ENCODE data around the gene TRIM25. TPM values are rescaled to one million over a fixed set of nuclear protein-coding genes. Genes with fewer than 3 reads are reported as not detected.
A peak's percentile ranks its signal among the peaks of the same experiment; 100 is the strongest.

Gene TRIM25
- total RNA-seq, 6 experiments from 2014 or later: 35.6 to 60.8 (median 49.8) TPM

GRCh38 chr17:56838687-56839086, 75.2 kb downstream of the TRIM25 start:
- H3K27ac ChIP-seq: peak overlapping the region in 1 of 3 donors; percentile 2
- 69% methylated on average over 3 of the region's 3 CpGs for WGBS (ENCODE audit: insufficient coverage, low coverage, low lambda C conversion rate, missing lambda C conversion rate)
- no peaks in the 10 kb centered on the region for H3K27me3 ChIP-seq
- no peak for ATAC-seq
- DNase-seq: no peak
- H3K4me1 ChIP-seq: peaks cover 0 to 4% (median 2%) of the 10 kb centered on the region in 4 donors
- TF ChIP-seq CTCF (IDR thresholded peaks at IDR 0.05) (no peak), POLR2A (IDR thresholded peaks at IDR 0.05) (no peak)
- intact Hi-C loops (cut with DNase I): no loop called here
- H3K9me3 ChIP-seq: no peaks in the 10 kb centered on the region
- H3K36me3 ChIP-seq: peaks cover 0 to 5% (median under 1%) of the 10 kb centered on the region in 4 donors
- no peak overlapping the region for H3K4me3 ChIP-seq

MicroRNAs encoded within 50 kb of the gene (microRNA counts, 767-probe panel; counts per million panel counts)
- microRNA hsa-miR-3614-5p: 237 counts per million

Small RNAs within 50 kb of the gene (small RNA-seq; reads per million reads assigned to genes)
- gene AC015912.2 (0 reads per million in 2 experiments), gene RNU6-1158P (0 reads per million in 2 experiments)

Other genes with a start within 250 kb of the TRIM25 start
- gene C17orf67, start 80.1 kb downstream of the TRIM25 start, total RNA-seq: 1 to 10 TPM in 1 of 6 experiments, under 1 TPM in 5; 0.31 to 1.1 (median 0.78) TPM
- gene DGKE, start 79.9 kb downstream of the TRIM25 start, total RNA-seq: 10 to 100 TPM in 1 of 6 experiments, 1 to 10 TPM in 5; 2.2 to 10.4 (median 3.4) TPM
- 1 to 10 TPM; 5.5 to 7.1 (median 6.5) TPM for gene COIL, start 47.0 kb upstream of the TRIM25 start, total RNA-seq
- 10 to 100 TPM in 5 of 6 experiments, 1 to 10 TPM in 1; 9.2 to 35.4 (median 24.8) TPM for gene SCPEP1, start 64.1 kb upstream of the TRIM25 start, total RNA-seq
- 10 to 100 TPM; 31.2 to 58.5 (median 43.1) TPM for gene AKAP1, start 171.2 kb upstream of the TRIM25 start, total RNA-seq

Measured in right lobe of liver (tissue), 6 donors.